Measurements from ENCODE around the gene POFUT2.

The POFUT2 gene, protein sequence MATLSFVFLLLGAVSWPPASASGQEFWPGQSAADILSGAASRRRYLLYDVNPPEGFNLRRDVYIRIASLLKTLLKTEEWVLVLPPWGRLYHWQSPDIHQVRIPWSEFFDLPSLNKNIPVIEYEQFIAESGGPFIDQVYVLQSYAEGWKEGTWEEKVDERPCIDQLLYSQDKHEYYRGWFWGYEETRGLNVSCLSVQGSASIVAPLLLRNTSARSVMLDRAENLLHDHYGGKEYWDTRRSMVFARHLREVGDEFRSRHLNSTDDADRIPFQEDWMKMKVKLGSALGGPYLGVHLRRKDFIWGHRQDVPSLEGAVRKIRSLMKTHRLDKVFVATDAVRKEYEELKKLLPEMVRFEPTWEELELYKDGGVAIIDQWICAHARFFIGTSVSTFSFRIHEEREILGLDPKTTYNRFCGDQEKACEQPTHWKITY

DNA sequence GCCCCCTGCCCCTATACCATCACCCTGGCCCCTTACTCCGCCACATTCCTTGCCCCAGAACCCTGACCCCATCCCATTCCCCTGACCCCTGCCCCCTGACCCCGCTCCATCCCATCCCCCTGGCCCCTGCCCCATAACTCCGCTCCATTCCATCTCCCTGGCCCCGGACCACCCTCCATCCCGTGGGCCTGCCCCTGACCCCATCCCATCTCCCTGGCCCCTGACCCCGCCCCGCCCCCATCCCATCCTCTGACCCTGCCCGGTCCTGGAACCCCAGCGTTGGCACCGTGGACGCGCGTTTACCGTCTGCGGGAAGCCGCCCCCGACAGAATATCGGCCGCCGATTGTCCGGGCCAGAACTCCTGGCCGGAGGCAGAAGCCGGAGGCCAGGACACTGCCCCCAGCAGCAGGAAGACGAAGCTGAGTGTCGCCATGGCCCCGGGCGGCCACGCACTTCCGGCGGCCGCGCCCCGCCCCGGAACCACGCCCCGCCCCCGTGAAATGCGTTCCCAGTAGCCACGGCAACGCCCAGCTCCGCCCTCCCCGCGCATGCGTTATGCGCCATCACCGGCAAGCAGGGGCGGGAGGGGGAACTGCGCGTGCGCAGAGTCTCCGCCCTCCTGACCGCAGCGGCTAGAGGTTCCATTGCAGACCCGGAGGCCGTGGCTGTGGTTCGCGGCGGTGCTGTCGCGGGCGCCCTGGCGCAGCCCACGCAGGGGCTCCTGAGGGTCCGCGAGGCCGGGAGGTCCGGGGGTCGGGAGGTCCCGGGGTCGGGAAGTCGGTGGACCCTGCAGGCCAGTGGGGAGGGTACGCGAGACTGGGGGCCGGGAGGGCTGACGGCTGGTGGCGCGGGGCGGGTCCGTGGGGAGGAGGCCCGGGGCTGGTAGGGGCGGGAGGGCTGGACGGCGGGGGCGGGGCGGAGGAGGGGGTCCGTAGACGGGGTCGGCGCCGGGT, at the start of gene POFUT2:
Gene POFUT2 (minus strand): TSS at position 458 of the 954 bp plus-strand sequence. CDS start 24 bp downstream, at position 434.
- peak; percentile 97 to 99 (median 99) for DNase-seq

GRCh38 chr21:45336870-45337269, 49.2 kb upstream of the POFUT2 start:
- no peak for DNase-seq

GRCh38 chr21:45336535-45336810, 48.8 kb upstream of the POFUT2 start:
- no peak for DNase-seq

GRCh38 chr21:45335761-45336534, 48.3 kb upstream of the POFUT2 start:
- no peak for DNase-seq

DNA sequence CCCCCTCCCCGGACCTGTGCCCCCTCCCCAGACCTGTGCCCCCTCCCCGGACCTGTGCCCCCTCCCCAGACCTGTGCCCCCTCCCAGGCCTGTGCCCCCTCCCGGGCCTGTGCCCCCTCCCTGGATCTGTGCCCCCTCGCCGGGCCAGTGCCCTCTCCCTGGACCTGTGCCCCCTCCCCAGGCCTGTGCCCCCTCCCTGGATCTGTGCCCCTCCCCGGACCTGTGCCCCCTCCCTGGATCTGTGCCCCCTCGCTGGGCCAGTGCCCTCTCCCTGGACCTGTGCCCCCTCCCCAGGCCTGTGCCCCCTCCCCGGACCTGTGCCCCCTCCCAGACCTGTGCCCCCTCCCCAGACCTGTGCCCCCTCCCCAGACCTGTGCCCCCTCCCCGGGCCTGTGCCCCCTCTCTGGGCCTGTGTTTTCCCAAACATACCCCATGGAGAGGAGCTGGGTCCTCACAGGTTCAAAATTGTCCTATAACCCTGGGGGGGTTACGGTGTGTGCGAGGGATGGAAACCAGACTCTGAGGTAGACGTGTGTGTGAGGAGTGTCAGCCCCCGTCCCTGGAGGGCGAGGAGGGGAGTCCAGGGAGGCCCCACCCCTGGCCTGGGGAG, 47.6 kb upstream of the POFUT2 start:
- DNase-seq, result no peak

GRCh38 chr21:45334591-45335081, 46.9 kb upstream of the POFUT2 start:
- no peak for DNase-seq

DNA sequence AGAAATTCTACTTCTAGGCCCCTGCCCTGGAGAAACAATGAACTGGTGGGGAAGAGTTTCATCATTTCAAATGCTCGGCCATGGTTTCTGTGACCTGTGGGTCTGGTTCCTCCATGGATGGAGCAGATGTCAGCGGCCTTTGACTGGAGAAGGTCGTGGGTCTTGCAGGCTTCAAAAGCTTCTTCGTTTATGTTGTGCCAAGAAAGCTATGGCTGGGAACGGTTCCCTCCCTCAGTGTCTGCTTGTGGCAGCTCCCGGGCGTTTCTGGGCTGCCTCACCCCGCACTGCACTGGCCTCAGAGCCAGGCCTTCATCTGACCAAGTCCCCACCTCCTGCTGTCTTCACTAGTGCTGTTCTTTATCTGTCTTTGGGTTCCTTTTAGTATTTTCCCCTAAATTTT, 46.4 kb upstream of the POFUT2 start:
- DNase-seq, result no peak

GRCh38 chr21:45333583-45334121, 46.0 kb upstream of the POFUT2 start:
- DNase-seq, result no peak

- no peak for DNase-seq
These were observed 45.4 kb upstream of the POFUT2 start for GRCh38 chr21:45332981-45333582.

GRCh38 chr21:45332415-45332814, 44.7 kb upstream of the POFUT2 start:
- no peak for DNase-seq

- no peak for DNase-seq
These were observed 43.9 kb upstream of the POFUT2 start for GRCh38 chr21:45331531-45332147.

- DNase-seq, result no peak
These were observed 43.2 kb upstream of the POFUT2 start for GRCh38 chr21:45330851-45331261.

- DNase-seq, result no peak
These were observed 42.5 kb upstream of the POFUT2 start for GRCh38 chr21:45330075-45330781.

DNA sequence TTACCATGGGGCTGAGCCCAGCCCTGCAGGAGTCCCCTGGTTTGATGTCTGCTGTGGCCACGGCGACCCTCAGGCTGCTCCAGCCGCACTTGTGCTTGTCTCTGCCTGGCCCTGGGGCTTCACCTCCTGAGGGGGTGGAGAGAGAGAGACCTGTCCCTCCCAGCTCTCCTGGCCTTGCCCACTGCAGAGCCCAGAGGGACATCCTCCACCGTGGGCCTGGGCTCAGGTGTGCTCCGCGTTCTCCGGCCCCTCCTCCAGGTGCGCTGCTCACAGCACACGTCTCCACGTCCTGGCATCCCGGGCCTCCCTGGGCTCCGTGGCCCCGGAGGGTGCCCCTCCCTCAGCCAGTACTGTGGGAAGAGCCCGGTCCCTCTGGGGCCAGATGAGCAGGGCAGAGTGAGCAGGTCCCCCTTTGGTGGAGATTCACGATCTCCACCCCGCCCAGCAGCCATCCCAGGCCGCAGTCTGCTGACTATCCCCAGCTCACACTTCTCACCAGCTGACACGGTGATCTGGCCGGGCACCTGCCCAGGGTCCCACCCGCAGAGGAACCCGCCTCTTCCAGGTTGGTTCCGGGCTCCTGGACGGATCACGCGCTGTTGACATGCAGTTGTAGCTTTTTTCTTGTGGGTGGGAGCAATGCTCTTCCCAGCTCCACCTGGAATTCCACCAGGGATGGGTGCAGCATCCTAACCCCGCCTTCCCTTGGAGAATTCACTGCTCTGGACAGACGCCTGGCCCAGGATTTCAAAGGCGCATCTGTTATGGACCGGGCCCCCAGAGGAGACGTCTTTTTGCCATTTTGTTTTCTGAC, 41.8 kb upstream of the POFUT2 start:
- no peak for DNase-seq

- no peak for DNase-seq
These were observed 40.8 kb upstream of the POFUT2 start for GRCh38 chr21:45328198-45329091.

GRCh38 chr21:45327441-45328197, 39.9 kb upstream of the POFUT2 start:
- DNase-seq, result no peak

- DNase-seq, result no peak
These were observed 39.3 kb upstream of the POFUT2 start for GRCh38 chr21:45326891-45327440.
